ENCODE data around the gene CMTR1.
"Not testable (repeated sequence)": the region's sequence is repeated elsewhere in the genome, so short reads cannot be mapped to it uniquely, and the experiment has no call there.

CMTR1 gene

DNA sequence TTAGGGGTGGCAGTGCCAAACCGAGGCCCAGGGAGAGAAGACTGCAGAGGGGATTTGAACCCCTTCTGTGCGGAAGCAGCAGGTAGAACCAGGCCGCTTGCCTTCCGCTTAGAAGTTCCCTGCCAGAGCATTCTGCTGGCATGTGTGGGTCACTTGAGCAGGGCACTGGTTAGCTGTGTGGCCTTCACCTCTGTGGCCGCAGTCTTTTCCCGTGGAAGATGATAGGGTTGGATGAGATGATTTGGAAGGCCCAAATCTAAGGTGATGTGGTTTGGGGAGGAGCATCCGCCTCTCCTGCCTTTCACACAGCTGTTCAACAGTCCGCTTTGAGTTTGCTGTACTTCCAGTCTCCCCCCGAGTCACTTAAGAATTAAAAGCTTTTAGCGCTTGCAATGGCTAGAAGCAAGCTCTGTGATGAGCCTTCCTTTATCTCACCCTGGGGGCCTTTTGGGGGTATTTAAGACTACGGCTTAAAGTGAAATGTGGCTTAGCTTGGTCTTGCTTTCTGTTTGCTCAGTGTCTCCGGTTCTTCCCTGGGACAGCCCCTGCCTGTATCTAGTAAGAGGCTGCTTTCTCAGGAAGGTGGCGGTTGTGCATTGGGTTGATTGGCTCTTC, 743 bp downstream of the CMTR1 start:
- in situ Hi-C loops (cut with HindIII; ENCODE audit: low sequenced_read_pairs): no loop called here

DNA sequence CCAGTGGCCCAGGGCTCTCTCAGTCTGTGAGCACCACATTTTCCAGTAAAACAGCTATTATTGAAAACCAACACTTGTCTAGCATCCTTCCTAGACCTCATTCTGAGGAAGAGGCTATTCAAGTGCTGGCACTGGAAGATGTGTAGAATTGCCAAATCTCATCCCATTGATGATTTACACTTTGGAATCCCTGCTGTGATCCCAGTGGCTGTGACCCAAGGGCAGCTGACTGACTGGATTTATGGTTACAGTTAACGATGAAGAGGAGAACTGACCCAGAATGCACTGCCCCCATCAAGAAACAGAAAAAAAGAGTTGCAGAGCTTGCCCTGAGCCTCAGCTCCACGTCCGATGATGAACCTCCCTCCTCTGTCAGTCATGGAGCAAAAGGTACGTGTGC, 2.4 kb downstream of the CMTR1 start:
- in situ Hi-C loops (cut with HindIII; ENCODE audit: low sequenced_read_pairs): no loop called here

- in situ Hi-C loops (cut with HindIII; ENCODE audit: low sequenced_read_pairs): no loop called here
Measured at GRCh38 chr6:37435816-37436215, 2.8 kb downstream of the CMTR1 start.

DNA sequence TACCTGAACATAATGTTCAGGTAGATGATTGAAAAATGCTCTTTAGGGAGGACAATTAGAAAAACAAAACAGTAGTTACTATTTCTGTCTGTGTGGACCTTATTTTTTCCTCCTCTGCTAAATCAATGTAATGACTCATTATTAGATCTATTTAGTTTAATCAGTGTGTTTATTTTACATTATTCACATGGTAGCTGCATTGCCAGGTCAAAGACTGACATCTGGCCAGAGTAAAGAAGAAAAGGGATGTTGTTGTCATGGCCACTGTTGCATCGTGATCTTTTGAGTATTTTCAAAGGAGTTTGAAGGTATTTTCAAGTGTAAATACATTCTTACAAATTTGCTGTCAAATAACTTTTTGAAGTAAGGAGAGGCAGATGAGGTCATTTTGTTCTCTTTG, 5.9 kb downstream of the CMTR1 start:
- in situ Hi-C loops (cut with HindIII; ENCODE audit: low sequenced_read_pairs): no loop called here

GRCh38 chr6:37441651-37442050, 8.6 kb downstream of the CMTR1 start:
- in situ Hi-C loops (cut with HindIII; ENCODE audit: low sequenced_read_pairs): no loop called here

- in situ Hi-C loops (cut with HindIII; ENCODE audit: low sequenced_read_pairs): no loop called here
Measured at GRCh38 chr6:37442416-37443215, 9.6 kb downstream of the CMTR1 start.

GRCh38 chr6:37443216-37443542, 10.2 kb downstream of the CMTR1 start:
- in situ Hi-C loops (cut with HindIII; ENCODE audit: low sequenced_read_pairs): not testable (repeated sequence)

GRCh38 chr6:37449984-37450383, 17.0 kb downstream of the CMTR1 start:
- in situ Hi-C loops (cut with HindIII; ENCODE audit: low sequenced_read_pairs): no loop called here

DNA sequence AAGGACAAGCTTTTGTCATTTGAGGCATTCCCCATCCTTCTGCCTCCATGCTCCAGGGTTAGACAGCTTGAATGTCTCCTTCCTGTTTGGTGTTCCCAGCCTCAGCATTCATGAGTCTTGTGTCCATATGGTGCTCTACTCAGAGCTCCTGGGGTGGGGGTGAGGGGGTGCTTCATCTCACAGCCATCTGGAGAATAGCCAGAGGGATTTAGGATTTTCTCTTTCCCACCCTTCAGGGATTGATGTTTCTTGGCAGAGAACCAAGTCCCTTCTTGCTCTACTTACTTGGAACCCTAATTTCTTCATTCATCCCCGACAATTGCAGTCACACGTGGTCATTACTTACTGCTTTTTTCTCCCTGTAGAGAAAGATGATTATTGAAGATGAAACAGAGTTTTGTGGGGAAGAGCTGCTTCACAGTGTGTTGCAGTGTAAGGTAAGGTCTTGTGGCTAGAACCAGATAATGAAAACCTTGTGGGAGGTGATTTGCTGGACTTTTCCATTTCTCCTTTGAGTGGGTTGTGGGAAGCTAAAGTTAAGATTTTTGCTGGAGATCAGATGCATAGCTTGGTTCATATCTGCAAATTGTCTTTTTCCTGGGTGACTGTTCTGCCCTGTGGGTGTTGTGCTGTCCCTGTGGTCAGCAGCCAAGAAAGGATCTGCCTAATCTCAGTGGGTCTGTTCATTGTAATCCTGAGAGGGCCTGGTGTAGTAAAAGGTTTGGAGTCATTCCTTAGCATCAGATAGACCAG, 18.6 kb downstream of the CMTR1 start:
- in situ Hi-C loops (cut with HindIII; ENCODE audit: low sequenced_read_pairs): no loop called here

DNA sequence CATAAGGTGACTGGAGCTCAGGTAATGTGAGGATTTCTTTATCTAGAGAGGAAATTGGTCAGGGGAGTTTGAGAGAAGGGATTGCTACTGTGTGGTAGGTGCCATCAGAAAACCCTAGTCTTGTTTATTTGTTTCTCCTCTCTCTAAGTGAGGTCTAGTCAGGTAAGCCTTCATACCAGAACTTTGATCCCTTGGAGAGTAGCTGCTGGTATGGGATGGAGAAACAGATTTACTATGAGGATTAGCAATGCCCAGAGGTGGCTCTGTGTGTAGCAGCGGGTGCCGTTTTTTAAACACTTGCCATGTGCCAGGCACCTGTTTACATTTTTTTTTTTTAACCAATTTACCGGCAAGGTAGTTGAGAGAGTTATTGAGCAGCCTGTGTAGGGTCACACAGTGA, 19.5 kb downstream of the CMTR1 start:
- in situ Hi-C loops (cut with HindIII; ENCODE audit: low sequenced_read_pairs): no loop called here

DNA sequence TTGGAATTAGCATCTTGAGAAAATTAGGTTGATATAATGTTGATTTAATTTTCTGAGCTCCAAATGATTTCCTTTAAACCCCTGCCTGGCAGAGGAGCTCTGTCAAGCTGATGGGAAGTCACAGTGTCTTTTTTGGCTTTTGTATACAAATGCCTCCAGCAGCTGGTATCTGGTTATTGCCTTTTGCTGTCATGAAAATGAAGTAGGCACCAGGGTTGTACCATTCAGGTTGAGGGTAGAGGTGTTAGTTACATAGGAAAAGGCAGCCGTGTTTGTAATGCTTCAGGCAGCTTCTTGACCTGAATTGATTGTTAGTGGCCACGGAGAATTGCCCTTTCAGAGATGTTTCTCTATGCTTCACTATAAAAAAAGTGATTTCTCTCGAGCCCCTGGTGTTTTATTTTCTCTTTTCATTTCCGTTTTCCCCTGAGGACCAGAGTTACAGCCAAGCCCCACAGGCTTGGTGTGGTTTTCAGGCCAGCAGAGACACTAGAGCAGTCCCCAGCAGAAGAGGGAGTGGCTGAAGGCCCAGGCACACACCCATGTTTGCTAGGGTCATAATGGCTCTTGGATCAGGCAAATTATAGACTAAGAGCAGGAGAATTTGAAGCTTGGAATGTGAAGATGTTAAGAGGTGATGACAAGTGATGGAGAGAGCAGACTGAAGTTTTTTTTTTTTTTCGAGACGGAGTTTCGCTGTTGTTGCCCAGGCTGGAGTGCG, 21.6 kb downstream of the CMTR1 start:
- in situ Hi-C loops (cut with HindIII; ENCODE audit: low sequenced_read_pairs): no loop called here

DNA sequence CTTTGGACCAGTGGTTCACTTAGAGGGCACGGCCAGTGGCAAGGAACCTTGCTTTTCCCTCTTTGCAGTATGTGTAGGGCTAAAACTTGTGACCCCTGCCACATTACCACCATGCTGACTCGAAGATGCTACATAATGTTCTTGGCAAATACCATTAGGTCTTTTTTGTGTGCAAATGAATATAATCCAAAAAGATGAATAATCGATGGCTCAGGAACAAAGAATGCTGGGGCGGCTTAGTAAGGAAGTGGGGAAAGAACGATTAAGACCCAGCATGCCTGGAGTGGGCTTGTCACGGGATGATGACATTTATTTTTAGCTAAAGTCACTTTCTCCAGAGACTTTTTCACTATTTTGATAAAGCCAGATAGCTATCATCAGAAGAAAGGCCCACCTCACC, 23.1 kb downstream of the CMTR1 start:
- in situ Hi-C loops (cut with HindIII; ENCODE audit: low sequenced_read_pairs): no loop called here

GRCh38 chr6:37456816-37457560, 24.0 kb downstream of the CMTR1 start:
- in situ Hi-C loops (cut with HindIII; ENCODE audit: low sequenced_read_pairs): no loop called here

DNA sequence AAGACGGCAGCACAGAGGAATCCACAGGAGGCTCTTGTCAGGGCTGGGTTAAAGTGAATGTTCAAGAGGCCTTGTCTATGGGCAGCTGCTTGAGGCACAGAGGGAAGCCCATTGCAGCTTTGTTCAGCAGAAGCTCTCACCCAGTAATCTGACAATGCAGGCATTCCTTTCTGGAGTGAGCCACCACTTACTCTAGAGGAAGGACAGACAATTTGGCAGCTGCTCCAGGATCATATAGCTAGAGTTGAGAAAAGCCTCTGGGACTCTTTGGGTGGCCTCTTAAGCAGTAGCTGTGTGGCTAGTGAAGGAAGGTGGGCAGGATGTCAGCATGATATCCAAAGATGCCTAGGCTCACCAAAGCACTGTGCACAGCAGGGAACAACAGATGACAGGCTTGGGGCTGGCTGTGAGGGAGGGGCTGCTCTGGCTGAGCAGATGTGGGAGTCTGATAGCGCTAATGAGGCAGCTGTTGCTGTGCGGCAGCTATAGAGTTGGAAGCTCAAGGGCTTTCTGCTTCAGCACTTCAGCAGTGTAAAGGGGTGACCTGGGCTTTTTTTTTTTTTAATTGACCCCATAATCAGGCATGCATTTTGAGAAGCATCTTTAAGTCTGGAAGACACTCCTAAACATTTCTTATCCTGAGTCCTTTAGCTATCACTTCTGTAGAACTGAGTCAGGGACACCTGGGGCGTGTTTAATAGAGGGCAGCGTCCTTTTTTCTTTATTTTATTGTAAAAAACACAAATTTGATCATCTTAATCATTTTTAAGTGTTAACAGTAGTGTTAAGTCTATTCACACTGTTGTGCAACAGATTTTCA, 27.2 kb downstream of the CMTR1 start:
- in situ Hi-C loops (cut with HindIII; ENCODE audit: low sequenced_read_pairs): no loop called here

DNA sequence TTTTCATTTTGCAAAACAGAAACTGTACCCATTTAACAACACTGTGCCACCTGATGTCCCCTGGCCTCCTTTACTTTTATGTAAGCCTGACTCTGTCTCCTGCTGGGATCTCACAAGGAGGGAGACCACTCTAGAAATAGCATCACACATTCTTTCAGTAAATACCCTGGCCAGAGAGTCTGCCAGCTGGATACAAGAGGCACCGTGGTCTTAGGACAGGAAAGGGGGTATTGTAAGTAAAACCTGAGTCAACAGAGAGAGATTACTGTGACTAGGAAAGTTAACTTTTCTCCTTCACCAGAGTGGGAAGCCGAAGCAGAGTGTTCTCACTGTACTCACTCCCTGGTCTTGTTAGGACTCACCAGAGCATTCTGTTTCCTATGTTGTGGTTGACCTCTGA, 27.8 kb downstream of the CMTR1 start:
- in situ Hi-C loops (cut with HindIII; ENCODE audit: low sequenced_read_pairs): no loop called here

GRCh38 chr6:37463110-37463509, 30.1 kb downstream of the CMTR1 start:
- in situ Hi-C loops (cut with HindIII; ENCODE audit: low sequenced_read_pairs): no loop called here

DNA sequence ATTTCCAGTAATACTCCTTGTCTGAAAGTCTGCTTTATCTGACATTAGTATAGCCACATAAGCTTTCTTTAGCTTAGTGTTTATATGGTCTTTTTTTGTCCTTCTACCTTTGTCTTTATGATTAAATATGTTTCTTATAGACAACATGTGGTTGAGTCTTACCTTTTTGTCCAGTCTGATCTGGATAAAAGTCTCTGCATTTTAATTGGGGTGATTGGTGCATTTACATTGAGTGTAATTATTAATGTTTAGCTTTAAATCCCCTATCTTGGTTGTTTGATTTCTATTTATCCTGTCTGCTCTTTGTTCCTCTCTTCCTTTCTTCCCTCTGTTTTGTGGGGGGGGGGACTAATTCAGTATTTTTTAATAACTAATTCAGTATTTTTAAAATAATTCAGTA, 34.7 kb downstream of the CMTR1 start:
- in situ Hi-C loops (cut with HindIII; ENCODE audit: low sequenced_read_pairs): no loop called here

DNA sequence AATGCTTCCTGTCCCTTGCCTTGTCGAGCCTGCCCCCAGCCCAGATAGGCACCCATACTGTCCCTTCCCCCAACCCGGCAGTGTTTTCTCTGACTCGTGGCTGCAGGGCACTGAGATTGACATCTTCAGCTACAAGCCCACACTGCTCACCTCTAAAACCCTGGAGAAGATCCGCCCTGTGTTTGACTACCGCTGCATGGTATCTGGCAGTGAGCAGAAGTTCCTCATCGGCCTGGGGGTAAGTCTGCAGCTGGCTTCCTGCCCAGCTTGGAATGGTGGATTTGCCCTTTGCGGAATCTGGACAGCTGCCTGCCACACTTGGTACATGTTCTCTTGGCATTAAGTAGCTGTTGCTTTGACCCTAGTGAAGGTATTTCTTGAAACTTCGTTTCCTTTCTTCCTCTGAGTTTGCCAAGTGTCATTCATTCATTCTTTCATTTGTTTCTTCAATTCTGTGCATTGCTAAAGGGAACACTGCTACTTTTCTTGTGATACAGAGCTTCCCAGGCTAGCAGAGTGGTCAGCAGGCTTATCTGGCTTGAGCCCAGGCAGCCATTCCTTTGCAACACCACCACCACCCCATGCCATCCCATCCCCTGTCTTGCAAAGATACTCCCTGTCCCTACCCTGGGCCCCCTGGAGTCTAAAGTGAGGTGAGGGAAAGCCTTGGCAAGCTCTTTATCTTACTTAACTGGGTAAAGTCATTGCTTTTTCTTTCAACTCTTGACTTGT, 40.5 kb downstream of the CMTR1 start:
- in situ Hi-C loops (cut with HindIII; ENCODE audit: low sequenced_read_pairs): no loop called here

GRCh38 chr6:37474316-37474715, 41.3 kb downstream of the CMTR1 start:
- in situ Hi-C loops (cut with HindIII; ENCODE audit: low sequenced_read_pairs): no loop called here

Measured in DLD1 (cell line).